ENCODE measurements around the gene AP4M1. TPM values are rescaled to one million over a fixed set of nuclear protein-coding genes. Genes with fewer than 3 reads are reported as not detected.

AP4M1 gene
- total RNA-seq, 4 donors from 2014 or later: 23.0 to 34.1 (median 25.9) TPM

DNA sequence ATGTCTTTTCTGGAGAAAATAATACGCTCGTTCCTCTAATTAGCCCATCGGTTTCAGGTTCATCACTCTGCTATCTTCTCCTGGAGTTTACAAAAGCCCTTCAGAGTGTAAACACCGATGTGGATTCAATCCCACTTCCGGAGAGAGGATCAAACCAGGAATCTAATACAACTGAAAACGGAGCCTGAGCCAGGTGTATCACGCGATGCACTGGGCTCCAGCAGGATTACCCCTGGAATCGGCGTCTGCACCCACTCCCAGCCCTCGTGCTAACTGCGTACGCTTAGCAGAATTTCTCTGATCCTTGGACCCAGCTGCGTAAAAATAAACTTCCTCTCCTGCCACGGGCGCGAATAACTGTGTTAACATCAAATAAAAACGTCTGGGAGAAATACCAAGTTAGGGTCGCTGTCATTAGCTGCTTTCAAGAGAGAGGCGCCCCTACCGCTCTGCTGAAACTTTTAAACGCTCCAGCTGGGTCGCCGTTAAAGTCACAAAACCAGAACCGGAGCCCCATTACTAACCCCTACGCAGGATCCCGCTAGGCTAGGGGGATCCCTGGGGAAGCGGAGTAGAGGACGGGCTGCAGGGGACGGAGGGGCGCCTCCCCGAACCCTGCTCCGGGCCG, 20.4 kb upstream of the AP4M1 start:
- Histone ChIP-seq H3K36me3 (peaks cover 5 to 35% (median 11%) of the 10 kb centered on the region in 3 donors), H3K27ac (peak overlapping the region; percentile 44 to 94 (median 84)), H3K27me3 (no peaks in the 10 kb centered on the region), H3K9me3 (no peaks in the 10 kb centered on the region), H3K4me1 (peaks cover 0 to 52% (median 31%) of the 10 kb centered on the region in 4 donors), H3K4me3 (peak overlapping the region; percentile 71 to 96 (median 74))
- WGBS, 2 donors: 1 to 2% methylated on average over 24 to 28 of the region's 34 CpGs
- DNase-seq (ENCODE audit: low spot score in 2 of 2): no peak
- TF ChIP-seq EP300 (IDR thresholded peaks at IDR 0.05) (no peak), POLR2A (IDR thresholded peaks at IDR 0.05) (no peak)
- TF ChIP-seq, protein P1, sequence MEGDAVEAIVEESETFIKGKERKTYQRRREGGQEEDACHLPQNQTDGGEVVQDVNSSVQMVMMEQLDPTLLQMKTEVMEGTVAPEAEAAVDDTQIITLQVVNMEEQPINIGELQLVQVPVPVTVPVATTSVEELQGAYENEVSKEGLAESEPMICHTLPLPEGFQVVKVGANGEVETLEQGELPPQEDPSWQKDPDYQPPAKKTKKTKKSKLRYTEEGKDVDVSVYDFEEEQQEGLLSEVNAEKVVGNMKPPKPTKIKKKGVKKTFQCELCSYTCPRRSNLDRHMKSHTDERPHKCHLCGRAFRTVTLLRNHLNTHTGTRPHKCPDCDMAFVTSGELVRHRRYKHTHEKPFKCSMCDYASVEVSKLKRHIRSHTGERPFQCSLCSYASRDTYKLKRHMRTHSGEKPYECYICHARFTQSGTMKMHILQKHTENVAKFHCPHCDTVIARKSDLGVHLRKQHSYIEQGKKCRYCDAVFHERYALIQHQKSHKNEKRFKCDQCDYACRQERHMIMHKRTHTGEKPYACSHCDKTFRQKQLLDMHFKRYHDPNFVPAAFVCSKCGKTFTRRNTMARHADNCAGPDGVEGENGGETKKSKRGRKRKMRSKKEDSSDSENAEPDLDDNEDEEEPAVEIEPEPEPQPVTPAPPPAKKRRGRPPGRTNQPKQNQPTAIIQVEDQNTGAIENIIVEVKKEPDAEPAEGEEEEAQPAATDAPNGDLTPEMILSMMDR (IDR thresholded peaks at IDR 0.05): no peak

DNA sequence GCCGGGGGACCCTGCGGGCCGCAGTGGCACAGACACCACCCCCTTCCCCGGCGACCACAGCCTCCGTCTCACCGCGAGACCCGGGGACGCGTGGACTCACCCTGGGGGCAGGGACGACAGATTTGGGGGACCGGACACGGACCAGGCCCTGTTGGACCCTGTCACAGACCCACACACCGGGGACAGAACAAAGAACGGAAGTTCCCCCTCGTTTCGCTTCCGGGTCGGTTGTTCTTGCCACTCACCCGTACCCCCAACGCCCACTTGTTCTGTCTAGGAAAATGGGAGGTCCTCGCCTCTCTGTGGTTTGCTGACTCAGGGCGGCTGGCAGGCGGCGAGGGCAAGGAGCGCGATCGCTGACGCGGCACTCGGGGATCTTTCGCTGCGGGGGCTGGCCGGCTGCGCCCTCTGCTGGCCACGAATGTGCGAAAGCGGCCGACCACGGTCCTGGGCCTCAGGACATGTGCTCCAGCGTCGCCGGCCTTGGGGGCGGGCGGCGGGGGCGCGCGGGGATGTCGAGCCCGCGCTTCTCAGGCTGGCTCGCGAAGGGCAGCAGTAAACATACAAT, 19.8 kb upstream of the AP4M1 start, which contains the start of gene ZNF3:
Gene ZNF3, minus strand, starts transcription at position 189 of the 568 bp plus-strand sequence. CDS start 4,366 bp downstream, outside the sequence.
- DNase-seq (ENCODE audit: low spot score in 2 of 2): peak; percentile 96 to 97
- peak within 1 kb of the TSS; percentile 71 to 96 (median 74) for H3K4me3 ChIP-seq
- H3K36me3 ChIP-seq: peaks cover 5 to 29% (median 6%) of the 10 kb centered on the region in 3 donors
- no peaks in the 10 kb centered on the region for H3K27me3 ChIP-seq
- H3K4me1 ChIP-seq: peaks cover 0 to 52% (median 31%) of the 10 kb centered on the region in 4 donors
- H3K9me3 ChIP-seq: no peaks in the 10 kb centered on the region
- peak within 1 kb of the TSS; percentile 44 to 94 (median 84) for H3K27ac ChIP-seq
- 1% methylated on average over 39 to 54 of the region's 55 CpGs for WGBS, 2 donors
- peak in 1 of 2 donors; percentile 95 for TF ChIP-seq EP300 (IDR thresholded peaks at IDR 0.05)
- TF ChIP-seq, protein P1 (IDR thresholded peaks at IDR 0.05): peak; percentile 92 to 98 (median 96)
- peak; percentile 14 to 52 for TF ChIP-seq POLR2A (IDR thresholded peaks at IDR 0.05)

DNA sequence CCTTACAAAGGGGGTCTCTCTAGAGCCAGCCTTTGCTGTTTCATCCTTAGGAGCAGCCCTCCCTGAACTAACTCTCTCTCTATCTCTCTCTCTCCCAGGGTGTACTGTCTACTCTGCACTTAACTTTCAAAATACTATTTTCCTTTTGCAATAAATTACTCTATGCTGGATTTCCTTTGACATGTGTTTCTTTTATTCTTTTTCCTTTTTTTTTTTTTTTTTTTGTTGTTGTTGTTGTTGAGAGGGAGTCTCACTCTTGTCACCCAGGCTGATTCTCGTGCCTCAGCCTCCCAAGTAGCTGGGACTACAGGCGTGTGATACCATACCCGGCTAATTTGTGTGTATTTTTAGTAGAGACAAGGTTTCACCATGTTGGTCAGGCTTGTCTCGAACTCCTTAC, 18.5 kb upstream of the AP4M1 start:
- no peak for TF ChIP-seq EP300 (IDR thresholded peaks at IDR 0.05)
- TF ChIP-seq, protein P1 (IDR thresholded peaks at IDR 0.05): no peak
- no peak for TF ChIP-seq POLR2A (IDR thresholded peaks at IDR 0.05)
- no peaks in the 10 kb centered on the region for H3K27me3 ChIP-seq
- peaks cover 0 to 45% (median 31%) of the 10 kb centered on the region in 4 donors for H3K4me1 ChIP-seq
- peaks cover 0 to 15% (median 0%) of the 10 kb centered on the region in 3 donors for H3K36me3 ChIP-seq
- WGBS, 2 donors: 64 to 67% methylated on average over 4 of the region's 4 CpGs
- H3K4me3 ChIP-seq: no peak overlapping the region
- peak overlapping the region in 1 of 4 donors; percentile 76 for H3K27ac ChIP-seq
- no peaks in the 10 kb centered on the region for H3K9me3 ChIP-seq
- no peak for DNase-seq (ENCODE audit: low spot score in 2 of 2)

DNA sequence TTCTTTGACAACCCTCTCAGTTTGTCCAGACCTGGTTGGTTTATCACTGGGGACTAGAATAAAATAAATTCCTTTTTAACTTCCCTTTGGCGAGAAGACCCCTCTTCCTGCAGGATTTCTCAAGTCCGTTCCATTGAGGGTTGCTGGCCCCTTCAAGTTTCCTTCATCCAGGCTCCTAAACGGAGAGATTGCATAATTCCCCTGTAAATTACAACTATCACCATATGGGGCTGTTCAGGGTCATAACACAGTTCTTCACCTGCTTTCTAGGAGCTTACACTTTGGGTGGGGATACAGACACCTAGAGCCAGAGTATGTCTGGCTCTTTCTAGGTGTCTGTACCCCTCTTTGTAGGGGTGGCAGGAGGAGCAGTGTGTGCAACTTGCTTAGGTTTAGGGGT, 15.9 kb upstream of the AP4M1 start:
- H3K9me3 ChIP-seq: no peaks in the 10 kb centered on the region
- TF ChIP-seq, protein P1 (IDR thresholded peaks at IDR 0.05): no peak
- TF ChIP-seq EP300 (IDR thresholded peaks at IDR 0.05): no peak
- DNase-seq (ENCODE audit: low spot score in 2 of 2): no peak
- no peak overlapping the region for H3K4me3 ChIP-seq
- peaks cover 0 to 5% (median 0%) of the 10 kb centered on the region in 3 donors for H3K36me3 ChIP-seq
- WGBS, 2 donors: 46 to 60% methylated on average over 3 of the region's 3 CpGs
- H3K27ac ChIP-seq: no peak overlapping the region
- H3K4me1 ChIP-seq: peaks cover 0 to 39% (median 22%) of the 10 kb centered on the region in 4 donors
- no peaks in the 10 kb centered on the region for H3K27me3 ChIP-seq
